ENCODE results near the gene AP1AR. TPM values are rescaled to one million over a fixed set of nuclear protein-coding genes. Genes with fewer than 3 reads are reported as not detected.
A peak's percentile ranks its signal among the peaks of the same experiment; 100 is the strongest.
"Not testable (repeated sequence)": the region's sequence is repeated elsewhere in the genome, so short reads cannot be mapped to it uniquely, and the experiment has no call there.

The AP1AR gene
- total RNA-seq, 1 donor from 2014 or later = 15.4 TPM

DNA sequence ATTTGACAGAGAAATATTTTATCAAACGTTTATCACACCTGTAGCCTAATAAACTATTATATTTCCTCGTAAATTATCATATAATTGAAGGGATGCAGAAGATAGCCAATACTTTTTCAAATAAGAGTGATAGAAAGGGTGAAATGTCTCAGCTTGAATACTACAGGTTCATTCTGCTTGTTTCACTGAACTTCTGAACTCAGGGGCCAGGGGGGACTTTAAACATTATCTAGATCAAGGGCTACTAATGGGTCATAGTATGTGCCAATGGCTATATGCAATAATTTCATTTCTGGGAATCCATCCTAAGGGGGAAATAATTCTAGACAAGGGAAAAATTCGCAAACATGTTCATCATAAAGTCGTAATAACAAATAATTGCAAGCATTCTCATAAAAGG, 68.1 kb downstream of the AP1AR start:
- Mint-ChIP-seq H3K4me1 (peaks cover 24% of the 10 kb centered on the region), H3K4me3 (no peak overlapping the region), H3K9me3 (no peaks in the 10 kb centered on the region), H3K36me3 (peaks cover 2% of the 10 kb centered on the region), H3K27me3 (ENCODE audit: low read depth) (no peaks in the 10 kb centered on the region), H3K27ac (no peak overlapping the region)
- no peak for TF ChIP-seq CTCF (IDR thresholded peaks at IDR 0.05; ENCODE audit: unreplicated experiment)
- no peak for DNase-seq (ENCODE audit: low spot score in 2 of 2, unreplicated experiment in 2 of 2)

DNA sequence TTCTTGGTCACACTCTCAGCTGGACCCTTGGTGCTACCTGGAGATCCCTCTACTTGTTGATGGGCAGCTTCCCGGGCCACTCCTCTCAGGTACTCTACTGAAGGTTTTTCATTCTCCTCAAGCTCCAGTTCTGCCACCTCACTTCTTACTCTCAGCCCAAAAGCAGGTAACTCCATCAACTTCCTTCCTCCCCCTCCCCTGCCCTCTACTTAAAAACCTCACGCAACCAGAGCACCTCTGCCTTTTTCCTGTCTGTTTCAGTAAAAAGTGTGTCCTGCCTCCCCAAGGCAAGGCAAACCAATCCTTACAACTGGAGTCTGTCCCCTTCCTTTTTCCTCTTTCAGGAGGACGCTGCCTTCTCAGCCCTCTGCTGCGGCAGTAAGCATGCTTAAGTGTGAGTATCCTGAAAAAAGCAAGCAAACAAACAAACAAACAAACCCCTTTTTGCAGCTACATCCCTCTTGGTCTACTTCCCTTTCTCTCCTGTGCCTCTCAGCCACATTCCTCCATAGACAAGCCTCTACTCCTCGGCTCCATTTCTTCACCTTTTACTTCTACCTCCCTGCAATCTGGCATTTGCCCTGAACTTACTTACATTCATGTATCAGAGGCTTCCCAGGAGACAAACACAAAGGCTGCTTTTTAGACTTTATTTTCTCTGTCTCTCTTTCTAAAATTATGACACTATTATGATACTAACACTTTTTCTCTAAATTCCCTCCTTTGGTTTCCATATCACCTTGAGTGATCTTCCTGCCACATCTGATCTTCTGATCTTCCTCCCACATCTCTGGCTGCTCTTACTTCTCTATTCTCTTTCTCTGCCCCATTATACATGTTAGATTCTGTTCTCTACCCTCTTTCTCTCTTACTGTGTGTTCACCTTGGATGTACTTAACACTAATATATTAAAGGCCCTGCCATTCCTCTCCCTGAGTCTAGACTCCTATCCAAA, 71.0 kb downstream of the AP1AR start:
- peaks cover 10% of the 10 kb centered on the region for H3K9me3 Mint-ChIP-seq
- no peak overlapping the region for H3K27ac Mint-ChIP-seq
- H3K27me3 Mint-ChIP-seq (ENCODE audit: low read depth) = peaks cover 2% of the 10 kb centered on the region
- no peak for DNase-seq (ENCODE audit: low spot score in 2 of 2, unreplicated experiment in 2 of 2)
- no peak for TF ChIP-seq CTCF (IDR thresholded peaks at IDR 0.05; ENCODE audit: unreplicated experiment)
- peaks cover 19% of the 10 kb centered on the region for H3K4me1 Mint-ChIP-seq
- H3K4me3 Mint-ChIP-seq = no peak overlapping the region
- peaks cover 7% of the 10 kb centered on the region for H3K36me3 Mint-ChIP-seq

DNA sequence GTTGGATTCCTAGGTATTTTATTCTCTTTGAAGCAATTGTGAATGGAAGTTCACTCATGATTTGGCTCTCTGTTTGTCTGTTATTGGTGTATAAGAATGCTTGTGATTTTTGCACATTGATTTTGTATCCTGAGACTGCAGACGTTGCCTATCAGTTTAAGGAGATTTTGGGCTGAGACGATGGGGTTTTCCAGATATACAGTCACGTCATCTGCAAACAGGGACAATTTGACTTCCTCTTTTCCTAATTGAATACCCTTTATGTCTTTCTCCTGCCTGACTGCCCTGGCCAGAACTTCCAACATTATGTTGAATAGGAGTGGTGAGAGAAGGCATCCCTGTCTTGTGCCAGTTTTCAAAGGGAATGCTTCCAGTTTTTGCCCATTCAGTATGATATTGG, 73.9 kb downstream of the AP1AR start:
- peaks cover 15% of the 10 kb centered on the region for H3K9me3 Mint-ChIP-seq
- not testable (repeated sequence) for DNase-seq (ENCODE audit: low spot score in 2 of 2, unreplicated experiment in 2 of 2); H3K36me3 Mint-ChIP-seq; H3K27ac Mint-ChIP-seq; H3K27me3 Mint-ChIP-seq (ENCODE audit: low read depth); H3K4me3 Mint-ChIP-seq; H3K4me1 Mint-ChIP-seq

DNA sequence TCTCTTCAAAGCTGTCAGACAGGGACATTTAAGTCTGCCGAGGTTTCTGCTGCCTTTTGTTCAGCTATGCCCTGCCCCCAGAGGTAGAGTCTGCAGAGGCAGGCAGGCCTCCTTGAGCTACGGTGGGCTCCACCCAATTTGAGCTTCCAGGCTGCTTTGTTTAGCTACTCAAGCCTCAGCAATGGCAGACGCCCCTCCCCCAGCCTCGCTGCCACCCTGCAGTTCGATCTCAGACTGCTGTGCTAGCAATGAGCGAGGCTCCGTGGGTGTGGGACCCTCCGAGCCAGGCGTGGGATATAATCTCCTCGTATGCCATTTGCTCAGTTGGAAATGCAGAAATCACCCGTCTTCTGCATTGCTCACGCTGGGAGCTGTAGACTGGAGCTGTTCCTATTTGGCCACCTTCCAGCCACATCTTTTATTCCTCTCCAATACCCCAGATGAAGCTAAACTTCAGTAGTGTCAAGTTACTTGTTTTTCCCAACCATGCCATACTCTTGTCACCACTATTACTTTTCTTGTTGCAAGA, 77.7 kb downstream of the AP1AR start:
- DNase-seq (ENCODE audit: low spot score in 2 of 2, unreplicated experiment in 2 of 2) = not testable (repeated sequence)

DNA sequence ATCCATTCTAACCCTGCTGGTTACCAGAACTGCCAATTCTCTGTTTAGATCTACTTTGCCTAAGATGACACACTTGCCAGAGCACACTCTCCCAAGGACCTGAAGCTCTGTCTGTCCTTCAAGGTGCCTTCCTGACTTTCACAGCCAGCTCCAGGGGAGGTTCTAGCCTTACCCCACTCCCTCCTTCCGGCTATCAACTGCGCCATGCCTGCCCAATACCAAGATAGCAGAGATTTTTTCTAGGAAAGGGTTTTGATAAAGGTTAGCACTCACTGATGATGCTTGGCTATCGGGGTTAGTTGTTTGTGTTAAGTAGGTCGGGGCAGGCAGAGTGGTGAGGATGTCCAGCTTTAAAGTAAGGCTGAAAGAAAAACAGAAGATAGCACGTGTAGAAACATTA, 79.9 kb downstream of the AP1AR start:
- Mint-ChIP-seq H3K9me3 (peaks cover 14% of the 10 kb centered on the region), H3K27me3 (ENCODE audit: low read depth) (peaks cover 2% of the 10 kb centered on the region), H3K36me3 (peaks cover 5% of the 10 kb centered on the region), H3K4me1 (peaks cover 4% of the 10 kb centered on the region), H3K27ac (no peak overlapping the region), H3K4me3 (no peak overlapping the region)
- no peak for TF ChIP-seq CTCF (IDR thresholded peaks at IDR 0.05; ENCODE audit: unreplicated experiment)
- no peak for DNase-seq (ENCODE audit: low spot score in 2 of 2, unreplicated experiment in 2 of 2)

More for the DNA sequence above, 77.7 kb downstream of the AP1AR start:
- not testable (repeated sequence) for H3K4me1 Mint-ChIP-seq; H3K36me3 Mint-ChIP-seq; H3K27ac Mint-ChIP-seq; H3K27me3 Mint-ChIP-seq (ENCODE audit: low read depth)
- Mint-ChIP-seq H3K4me3 (peak overlapping the region; percentile 46), H3K9me3 (peaks cover 15% of the 10 kb centered on the region)

DNA sequence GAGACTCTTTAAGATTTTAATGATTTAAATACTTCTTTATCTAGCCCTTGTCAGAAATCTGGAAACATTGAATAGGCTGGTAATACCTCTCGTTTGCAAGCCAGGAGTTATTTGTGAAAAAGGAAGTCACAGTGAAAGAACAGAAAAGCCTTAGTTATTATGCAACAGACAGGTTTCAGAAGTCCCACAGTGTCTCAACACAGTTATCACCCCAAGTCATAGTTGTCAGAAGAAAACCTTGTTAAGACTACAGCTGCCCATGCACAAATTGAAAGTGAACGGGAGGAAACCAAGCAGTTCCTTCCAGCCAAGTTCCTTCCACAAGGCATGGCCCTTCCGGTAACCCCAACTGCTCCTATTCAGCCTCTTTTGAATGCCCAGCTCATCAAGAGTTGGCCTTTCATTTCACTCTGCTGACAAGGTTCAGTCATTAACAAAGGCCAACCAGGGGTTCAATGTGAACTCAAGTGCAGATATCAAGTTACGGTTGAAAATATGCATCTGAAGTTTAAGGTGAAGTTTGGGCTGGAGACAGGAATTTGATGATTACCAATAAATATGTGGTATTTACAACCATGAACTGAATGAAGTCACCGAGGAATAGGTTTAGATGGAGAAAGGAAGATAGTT, 81.1 kb downstream of the AP1AR start:
- H3K27ac Mint-ChIP-seq = no peak overlapping the region
- peaks cover 4% of the 10 kb centered on the region for H3K9me3 Mint-ChIP-seq
- H3K4me1 Mint-ChIP-seq = peaks cover 4% of the 10 kb centered on the region
- H3K36me3 Mint-ChIP-seq = peaks cover 4% of the 10 kb centered on the region
- DNase-seq (ENCODE audit: low spot score in 2 of 2, unreplicated experiment in 2 of 2) = no peak
- H3K4me3 Mint-ChIP-seq = no peak overlapping the region
- TF ChIP-seq CTCF (IDR thresholded peaks at IDR 0.05; ENCODE audit: unreplicated experiment) = no peak
- peaks cover 2% of the 10 kb centered on the region for H3K27me3 Mint-ChIP-seq (ENCODE audit: low read depth)
